GM10248 (cell line): ENCODE data around the gene LIF.
"Not testable (repeated sequence)": the region's sequence is repeated elsewhere in the genome, so short reads cannot be mapped to it uniquely, and the experiment has no call there.

ENCODE experiments used
- CTCF ChIA-PET: fragments of 300-600 bp; sonication (Branson Sonifier 250); formaldehyde crosslinking; extraction: SDS; loops from one replicate; lab custom pipeline; 2021; ENCODE audit warnings: antibody characterized with exemption; lab: Yijun Ruan, JAX
- POLR2A ChIA-PET: fragments of 350-650 bp; sonication (Branson Sonifier 250); formaldehyde crosslinking; extraction: SDS; loops from one replicate; lab custom pipeline; 2020; ENCODE audit warnings: antibody characterized with exemption; lab: Yijun Ruan, JAX
- DNase-seq: peaks from one replicate; pipeline ENCODE4 v3.0.0; 2012; ENCODE audit errors: extremely low spot score
- TF ChIP-seq, protein P1 (sequence below): IDR thresholded peaks from 2 replicates; pipeline ENCODE4 v1.5.1; 2012; ENCODE audit warnings: mild to moderate bottlenecking, low read depth; ENCODE audit errors: extremely low read depth, missing control alignments, control extremely low read depth

The LIF gene

DNA sequence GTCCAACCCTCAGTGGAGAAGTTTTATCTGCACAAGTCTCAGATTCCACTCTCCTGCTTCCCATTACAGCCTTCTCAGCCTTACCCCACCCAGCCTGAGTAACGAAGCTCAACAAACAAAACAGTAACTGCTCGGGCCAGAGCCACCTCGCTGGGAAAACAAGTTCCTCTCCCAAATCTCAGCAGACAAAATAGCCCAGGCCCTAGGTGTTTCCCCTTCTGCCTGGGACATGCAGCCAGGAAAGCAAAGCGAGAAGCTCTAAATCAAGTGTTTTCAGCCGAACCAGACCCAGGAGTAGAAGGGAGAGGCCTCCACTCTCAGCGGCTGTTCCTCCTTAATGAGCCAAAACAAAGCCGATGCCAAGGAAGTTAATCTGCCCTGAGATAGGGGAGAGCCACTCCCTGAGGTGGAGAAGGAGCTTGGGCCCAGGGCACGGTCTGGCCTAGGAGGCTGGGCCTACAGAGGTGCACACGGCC, 44.0 kb downstream of the LIF start:
- CTCF ChIA-PET = no interaction called here
- TF ChIP-seq, protein P1, sequence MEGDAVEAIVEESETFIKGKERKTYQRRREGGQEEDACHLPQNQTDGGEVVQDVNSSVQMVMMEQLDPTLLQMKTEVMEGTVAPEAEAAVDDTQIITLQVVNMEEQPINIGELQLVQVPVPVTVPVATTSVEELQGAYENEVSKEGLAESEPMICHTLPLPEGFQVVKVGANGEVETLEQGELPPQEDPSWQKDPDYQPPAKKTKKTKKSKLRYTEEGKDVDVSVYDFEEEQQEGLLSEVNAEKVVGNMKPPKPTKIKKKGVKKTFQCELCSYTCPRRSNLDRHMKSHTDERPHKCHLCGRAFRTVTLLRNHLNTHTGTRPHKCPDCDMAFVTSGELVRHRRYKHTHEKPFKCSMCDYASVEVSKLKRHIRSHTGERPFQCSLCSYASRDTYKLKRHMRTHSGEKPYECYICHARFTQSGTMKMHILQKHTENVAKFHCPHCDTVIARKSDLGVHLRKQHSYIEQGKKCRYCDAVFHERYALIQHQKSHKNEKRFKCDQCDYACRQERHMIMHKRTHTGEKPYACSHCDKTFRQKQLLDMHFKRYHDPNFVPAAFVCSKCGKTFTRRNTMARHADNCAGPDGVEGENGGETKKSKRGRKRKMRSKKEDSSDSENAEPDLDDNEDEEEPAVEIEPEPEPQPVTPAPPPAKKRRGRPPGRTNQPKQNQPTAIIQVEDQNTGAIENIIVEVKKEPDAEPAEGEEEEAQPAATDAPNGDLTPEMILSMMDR = no peak
- no peak for DNase-seq
- POLR2A ChIA-PET = no interaction called here

DNA sequence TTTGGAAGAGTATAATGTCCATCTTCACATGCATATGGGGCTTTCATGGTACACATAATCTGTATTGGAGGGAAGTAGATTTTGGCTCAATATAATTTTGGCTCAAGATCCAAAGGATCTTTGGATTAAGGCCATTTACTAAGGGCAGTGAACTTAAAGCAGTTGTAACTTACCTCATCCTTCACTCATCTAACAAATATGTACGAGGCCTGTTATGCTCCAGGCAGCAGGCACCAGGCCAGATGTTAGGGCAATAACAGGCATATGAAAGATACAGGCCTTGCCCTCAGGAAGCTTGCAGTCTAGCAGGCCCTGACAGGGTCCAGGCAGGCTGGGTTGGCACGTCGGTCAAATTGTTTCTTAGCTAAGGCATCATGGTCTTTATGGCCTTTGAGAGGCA, 44.6 kb downstream of the LIF start:
- TF ChIP-seq, protein P1 = no peak
- no peak for DNase-seq
- ChIA-PET POLR2A (no interaction called here), CTCF (no interaction called here)

DNA sequence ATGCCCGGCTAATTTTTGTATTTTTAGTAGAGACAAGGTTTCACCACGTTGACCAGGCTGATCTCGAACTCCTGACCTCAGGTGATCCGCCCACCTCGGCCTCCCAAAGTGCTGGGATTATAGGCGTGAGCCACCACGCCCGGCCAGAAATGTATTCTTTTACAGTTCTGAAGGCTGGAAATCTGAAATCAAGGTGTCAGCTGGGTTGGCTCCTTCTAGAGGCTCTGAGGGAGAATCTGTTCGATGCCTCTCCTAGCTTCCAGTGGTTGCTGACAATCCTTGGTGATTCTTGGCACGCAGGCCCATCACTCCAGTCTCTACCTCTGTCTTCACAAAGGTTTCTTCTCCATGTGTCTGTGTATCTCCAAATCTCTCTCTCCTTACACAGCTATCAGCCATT, 45.7 kb downstream of the LIF start:
- CTCF ChIA-PET = interaction anchor here (1.8 kb wide), 1 partner anchor 87 kb away, joined by 5 read pairs; no protein-coding TSS in a partner anchor
- DNase-seq, POLR2A ChIA-PET: not testable (repeated sequence)

DNA sequence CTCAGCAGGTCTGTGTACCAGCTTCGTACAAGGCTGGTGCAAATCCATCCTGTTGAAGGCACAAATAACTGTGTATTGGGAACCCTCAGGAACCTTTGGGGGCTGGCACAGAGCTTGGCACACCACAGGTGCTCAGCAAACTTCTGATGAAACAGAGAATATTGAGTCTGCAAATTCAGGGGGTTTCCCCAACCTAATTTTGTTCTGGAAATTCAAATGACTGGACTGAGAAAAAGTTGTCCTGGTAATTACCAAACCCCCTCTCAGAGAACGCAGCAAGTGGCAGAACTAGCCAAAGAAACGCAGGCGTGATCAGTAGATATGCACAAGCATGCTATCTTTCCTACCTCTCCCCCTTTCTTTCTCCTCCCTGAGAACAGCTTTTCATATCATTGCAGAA, 47.6 kb downstream of the LIF start:
- ChIA-PET POLR2A (no interaction called here), CTCF (interaction anchor here (1.3 to 1.4 kb wide), 3 partner anchors 8 to 91 kb away, joined by 3 to 4 read pairs (median 4); no protein-coding TSS in a partner anchor)
- TF ChIP-seq, protein P1 = no peak
- peak; percentile 16 for DNase-seq

DNA sequence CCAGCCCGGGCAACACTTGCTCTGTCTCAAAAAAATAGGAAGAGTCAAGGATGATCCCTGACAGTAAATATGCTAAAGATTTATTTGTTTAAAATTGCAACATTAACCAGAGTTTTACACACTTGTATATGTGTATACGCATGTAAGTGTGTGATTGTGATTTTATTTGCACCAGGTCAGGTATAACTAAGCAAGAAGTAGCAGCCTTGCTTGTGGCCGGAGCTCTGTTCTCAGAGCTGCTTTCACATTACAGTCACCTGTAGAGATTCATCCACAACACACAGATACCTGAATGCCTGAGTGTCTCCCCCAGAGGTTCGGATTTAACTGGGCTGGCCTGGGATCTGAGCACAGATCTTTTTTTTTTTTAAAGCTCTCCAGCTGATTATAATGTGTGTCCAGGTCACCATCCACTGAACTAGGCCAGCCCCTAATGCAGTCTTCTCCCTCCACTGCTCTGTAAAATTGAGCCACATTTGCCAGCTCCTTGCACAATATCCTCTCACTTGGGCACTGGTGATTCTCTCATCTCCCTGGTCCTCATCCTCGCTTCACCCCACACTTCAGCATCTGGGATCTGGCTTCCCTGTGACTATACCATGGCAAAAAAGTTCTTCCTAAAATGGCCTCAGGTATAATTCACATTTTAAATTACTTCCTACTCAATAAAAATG, 48.3 kb downstream of the LIF start:
- no peak for DNase-seq
- TF ChIP-seq, protein P1 = no peak
- POLR2A ChIA-PET = no interaction called here
- CTCF ChIA-PET = no interaction called here

DNA sequence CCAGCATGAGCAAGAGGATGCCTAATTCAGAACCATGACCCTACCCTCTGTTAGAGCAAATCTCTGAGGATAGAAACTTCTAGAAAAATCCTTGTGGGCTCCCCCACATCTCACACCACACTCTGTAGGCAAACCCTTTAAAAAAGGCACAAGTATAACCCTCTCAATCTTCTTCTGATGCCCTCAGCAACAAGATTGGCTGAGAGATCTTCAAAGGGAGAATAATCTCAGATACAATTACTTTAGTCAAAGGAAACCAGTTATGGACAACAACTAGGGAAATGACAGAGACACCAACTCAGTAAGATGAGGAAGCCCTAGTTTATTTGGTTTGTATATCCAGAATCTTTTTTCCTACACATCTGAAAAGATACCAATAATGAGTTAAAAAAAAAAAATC, 49.2 kb downstream of the LIF start:
- TF ChIP-seq, protein P1 = no peak
- CTCF ChIA-PET = interaction anchor here (1.4 kb wide), 1 partner anchor 58 kb away, joined by 3 read pairs; no protein-coding TSS in a partner anchor
- DNase-seq = no peak
- POLR2A ChIA-PET = no interaction called here

DNA sequence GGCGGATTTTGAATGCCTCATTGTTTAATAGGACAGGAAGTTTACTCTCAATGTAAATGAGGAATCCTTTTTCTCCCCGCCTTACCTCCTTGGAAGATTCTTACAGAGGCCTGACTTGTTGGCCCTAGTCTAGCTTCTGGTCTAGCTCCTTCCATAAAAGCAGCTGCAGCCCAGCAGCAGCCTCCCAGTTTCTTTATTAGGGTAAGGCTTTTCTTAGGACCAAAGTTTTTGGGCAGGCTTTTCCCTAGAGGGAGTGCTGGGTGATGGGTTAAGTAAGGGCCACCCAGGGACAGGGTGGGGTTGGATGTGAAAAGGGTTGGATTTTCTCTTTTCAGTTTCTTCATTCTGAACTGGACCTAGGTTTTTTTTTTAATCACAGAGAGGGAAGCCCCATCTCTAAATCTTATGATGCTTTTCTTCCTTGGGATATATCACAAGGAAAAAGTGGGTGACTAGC, 49.7 kb downstream of the LIF start:
- POLR2A ChIA-PET = no interaction called here
- TF ChIP-seq, protein P1 = no peak
- DNase-seq = no peak
- CTCF ChIA-PET = interaction anchor here (1.0 to 1.4 kb wide), 4 partner anchors 21 to 565 kb away, joined by 3 read pairs; no protein-coding TSS in a partner anchor
